ENCODE results near the gene PPFIA2. TPM values are rescaled to one million over a fixed set of nuclear protein-coding genes. Genes with fewer than 3 reads are reported as not detected.

PPFIA2 gene
- total RNA-seq (2021; ENCODE audit: unreplicated experiment) (not detected), Bru-seq, nascent RNA (percentile 5 among the genes with signal in this experiment), BruChase-seq, experiment 1, labeled RNA remaining after a 2-hour chase (percentile 4 among the genes with signal in this experiment), BruChase-seq, experiment 2, labeled RNA remaining after a 6-hour chase (percentile 3 among the genes with signal in this experiment)
- not detected for polyA plus RNA-seq (2012; ENCODE audit: insufficient read length)
- long read RNA-seq: 0 reads

DNA sequence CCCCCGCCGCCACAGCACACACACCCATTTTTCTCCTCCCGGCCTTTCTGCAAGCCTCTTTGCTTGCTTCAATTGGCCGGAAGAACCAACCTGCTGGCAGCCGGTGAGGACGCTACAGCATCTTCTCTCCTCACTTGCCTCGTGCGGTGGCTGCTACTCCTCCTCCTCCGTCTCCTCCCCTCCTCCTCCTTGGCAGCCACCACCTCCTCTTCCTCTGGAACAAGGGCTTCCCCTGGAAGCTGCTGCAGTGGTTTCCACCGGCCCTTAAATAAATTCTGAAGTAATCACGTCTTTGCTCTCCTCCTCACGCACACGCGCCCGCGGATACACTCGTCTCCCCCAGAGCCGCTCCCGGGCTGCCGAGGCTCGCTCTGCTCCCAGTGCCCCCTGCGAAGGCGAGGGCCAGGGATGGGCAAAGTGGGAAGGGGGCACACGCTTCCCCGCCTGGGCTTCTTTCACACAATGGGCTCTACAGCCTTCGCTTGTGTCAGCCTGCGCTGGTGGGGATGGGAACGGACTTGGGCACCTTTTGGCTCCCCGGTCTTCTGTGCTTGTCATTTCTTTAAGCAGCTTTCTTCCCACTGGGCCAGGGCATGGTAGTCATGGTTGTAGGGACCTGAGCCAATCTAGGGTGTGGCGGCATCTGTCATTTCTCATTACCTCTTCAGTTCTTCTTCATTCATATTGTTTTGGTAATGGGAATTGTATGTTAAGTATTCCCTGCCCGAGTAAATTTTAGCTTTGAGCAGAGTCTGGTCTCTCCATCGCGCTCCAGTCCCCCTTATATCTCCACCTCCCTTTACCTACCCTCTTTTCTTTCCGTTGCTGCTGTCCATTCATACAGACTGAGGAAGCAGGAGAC lies at the start of gene PPFIA2:
TSS of gene PPFIA2 (minus strand) at position 161 of the 862 bp plus-strand sequence.
- Histone ChIP-seq H3K27ac (ENCODE audit: low read length) (no peak within 1 kb of the TSS), H3K9me3 (ENCODE audit: control insufficient read depth, insufficient read depth, low read depth, low read length) (no peaks in the 10 kb centered on the region), H3K4me3 (ENCODE audit: low read depth in 2 of 2, low read length in 2 of 2) (peak within 1 kb of the TSS; percentile 35 to 56), H3K27me3 (ENCODE audit: control insufficient read depth, insufficient read depth, low read length) (peaks cover 19% of the 10 kb centered on the region), H3K36me3 (ENCODE audit: control insufficient read depth, insufficient read depth, low read length) (no peaks in the 10 kb centered on the region), H3K4me1 (ENCODE audit: control insufficient read depth, insufficient read depth, low read length) (no peaks in the 10 kb centered on the region)
- no peak for DNase-seq (ENCODE audit: low read depth, low spot score)
- CTCF ChIA-PET: no interaction called here
- no TSS peak for BruUV-seq (replicated peaks)
- POLR2A ChIA-PET: no interaction called here
- intact Hi-C loops (cut with micrococcal nuclease; ENCODE audit: unreplicated experiment) (no loop called here), in situ Hi-C loops (cut with HindIII; ENCODE audit: low pct_unique_long_range_greater_than_20kb, low sequenced_read_pairs) (no loop called here)
- TF ChIP-seq, protein P1, sequence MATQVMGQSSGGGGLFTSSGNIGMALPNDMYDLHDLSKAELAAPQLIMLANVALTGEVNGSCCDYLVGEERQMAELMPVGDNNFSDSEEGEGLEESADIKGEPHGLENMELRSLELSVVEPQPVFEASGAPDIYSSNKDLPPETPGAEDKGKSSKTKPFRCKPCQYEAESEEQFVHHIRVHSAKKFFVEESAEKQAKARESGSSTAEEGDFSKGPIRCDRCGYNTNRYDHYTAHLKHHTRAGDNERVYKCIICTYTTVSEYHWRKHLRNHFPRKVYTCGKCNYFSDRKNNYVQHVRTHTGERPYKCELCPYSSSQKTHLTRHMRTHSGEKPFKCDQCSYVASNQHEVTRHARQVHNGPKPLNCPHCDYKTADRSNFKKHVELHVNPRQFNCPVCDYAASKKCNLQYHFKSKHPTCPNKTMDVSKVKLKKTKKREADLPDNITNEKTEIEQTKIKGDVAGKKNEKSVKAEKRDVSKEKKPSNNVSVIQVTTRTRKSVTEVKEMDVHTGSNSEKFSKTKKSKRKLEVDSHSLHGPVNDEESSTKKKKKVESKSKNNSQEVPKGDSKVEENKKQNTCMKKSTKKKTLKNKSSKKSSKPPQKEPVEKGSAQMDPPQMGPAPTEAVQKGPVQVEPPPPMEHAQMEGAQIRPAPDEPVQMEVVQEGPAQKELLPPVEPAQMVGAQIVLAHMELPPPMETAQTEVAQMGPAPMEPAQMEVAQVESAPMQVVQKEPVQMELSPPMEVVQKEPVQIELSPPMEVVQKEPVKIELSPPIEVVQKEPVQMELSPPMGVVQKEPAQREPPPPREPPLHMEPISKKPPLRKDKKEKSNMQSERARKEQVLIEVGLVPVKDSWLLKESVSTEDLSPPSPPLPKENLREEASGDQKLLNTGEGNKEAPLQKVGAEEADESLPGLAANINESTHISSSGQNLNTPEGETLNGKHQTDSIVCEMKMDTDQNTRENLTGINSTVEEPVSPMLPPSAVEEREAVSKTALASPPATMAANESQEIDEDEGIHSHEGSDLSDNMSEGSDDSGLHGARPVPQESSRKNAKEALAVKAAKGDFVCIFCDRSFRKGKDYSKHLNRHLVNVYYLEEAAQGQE (IDR thresholded peaks at IDR 0.05; ENCODE audit: insufficient read depth in 1 of 2, low read depth in 2 of 2, low read length in 1 of 2): no peak
- no peak for TF ChIP-seq SIN3A (IDR thresholded peaks at IDR 0.05; ENCODE audit: borderline replicate concordance, insufficient read depth, low read depth, low read length)
- TF ChIP-seq POLR2AphosphoS5 (IDR thresholded peaks at IDR 0.05; ENCODE audit: low read depth, low read length): no peak
- TF ChIP-seq TCF7L2 (IDR thresholded peaks at IDR 0.05; ENCODE audit: low read depth, low read length): no peak
- TF ChIP-seq, protein P2, sequence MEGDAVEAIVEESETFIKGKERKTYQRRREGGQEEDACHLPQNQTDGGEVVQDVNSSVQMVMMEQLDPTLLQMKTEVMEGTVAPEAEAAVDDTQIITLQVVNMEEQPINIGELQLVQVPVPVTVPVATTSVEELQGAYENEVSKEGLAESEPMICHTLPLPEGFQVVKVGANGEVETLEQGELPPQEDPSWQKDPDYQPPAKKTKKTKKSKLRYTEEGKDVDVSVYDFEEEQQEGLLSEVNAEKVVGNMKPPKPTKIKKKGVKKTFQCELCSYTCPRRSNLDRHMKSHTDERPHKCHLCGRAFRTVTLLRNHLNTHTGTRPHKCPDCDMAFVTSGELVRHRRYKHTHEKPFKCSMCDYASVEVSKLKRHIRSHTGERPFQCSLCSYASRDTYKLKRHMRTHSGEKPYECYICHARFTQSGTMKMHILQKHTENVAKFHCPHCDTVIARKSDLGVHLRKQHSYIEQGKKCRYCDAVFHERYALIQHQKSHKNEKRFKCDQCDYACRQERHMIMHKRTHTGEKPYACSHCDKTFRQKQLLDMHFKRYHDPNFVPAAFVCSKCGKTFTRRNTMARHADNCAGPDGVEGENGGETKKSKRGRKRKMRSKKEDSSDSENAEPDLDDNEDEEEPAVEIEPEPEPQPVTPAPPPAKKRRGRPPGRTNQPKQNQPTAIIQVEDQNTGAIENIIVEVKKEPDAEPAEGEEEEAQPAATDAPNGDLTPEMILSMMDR (IDR thresholded peaks at IDR 0.05): no peak
- ATAC-seq: peak; percentile 77

DNA sequence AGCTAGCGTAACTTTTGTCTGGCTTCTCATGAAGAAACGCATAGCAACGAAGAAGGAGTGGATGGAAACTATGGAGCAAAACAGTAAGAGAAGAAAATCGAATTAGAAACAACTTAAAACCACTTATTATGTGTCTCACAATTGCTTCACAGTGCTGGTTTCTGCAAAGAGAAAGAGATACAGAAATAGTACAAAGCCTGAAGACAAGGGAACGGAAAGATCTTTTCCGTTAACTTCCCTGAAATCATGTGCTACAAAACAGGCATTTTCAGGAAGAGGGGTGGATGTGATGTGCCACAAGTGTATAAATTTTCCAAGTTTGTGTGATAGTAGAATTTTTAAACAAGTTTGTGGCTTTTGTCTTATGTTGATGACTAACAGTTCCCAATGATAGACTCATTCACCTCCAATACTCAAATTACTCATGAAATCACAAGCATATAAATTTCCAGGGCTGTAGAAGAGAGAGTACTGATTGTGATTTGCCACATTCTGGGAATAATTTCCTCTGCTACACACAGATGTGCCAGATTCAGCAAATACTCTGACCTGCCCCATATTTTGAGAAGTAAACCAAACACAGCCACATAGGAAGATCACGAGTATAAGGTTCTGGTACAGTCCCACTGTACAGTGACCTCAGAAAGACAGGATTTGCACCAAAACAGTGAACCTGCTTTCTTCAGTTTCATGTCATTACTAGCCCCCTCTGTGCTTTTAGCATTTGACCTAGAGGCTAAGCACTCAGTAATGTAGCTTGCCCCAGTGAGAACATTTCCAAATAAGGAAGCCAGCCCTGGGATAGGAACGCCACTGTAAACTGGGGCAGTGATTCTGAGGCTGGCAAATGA lies 41.4 kb upstream of the PPFIA2 start:
- Histone ChIP-seq H3K4me1 (ENCODE audit: control insufficient read depth, insufficient read depth, low read length) (no peaks in the 10 kb centered on the region), H3K9me3 (ENCODE audit: control insufficient read depth, insufficient read depth, low read depth, low read length) (no peaks in the 10 kb centered on the region), H3K36me3 (ENCODE audit: control insufficient read depth, insufficient read depth, low read length) (no peaks in the 10 kb centered on the region), H3K4me3 (ENCODE audit: low read depth in 2 of 2, low read length in 2 of 2) (no peak overlapping the region), H3K27me3 (ENCODE audit: control insufficient read depth, insufficient read depth, low read length) (no peaks in the 10 kb centered on the region), H3K27ac (ENCODE audit: low read length) (no peak overlapping the region)
- DNase-seq (ENCODE audit: low read depth, low spot score): no peak
- ATAC-seq: no peak
- in situ Hi-C loops (cut with HindIII; ENCODE audit: low pct_unique_long_range_greater_than_20kb, low sequenced_read_pairs) (no loop called here), intact Hi-C loops (cut with micrococcal nuclease; ENCODE audit: unreplicated experiment) (no loop called here)
- ChIA-PET POLR2A (no interaction called here), CTCF (no interaction called here)
- BruUV-seq (replicated peaks): no TSS peak
- TF ChIP-seq POLR2AphosphoS5 (IDR thresholded peaks at IDR 0.05; ENCODE audit: low read depth, low read length): no peak
- TF ChIP-seq, protein P1 (IDR thresholded peaks at IDR 0.05; ENCODE audit: insufficient read depth in 1 of 2, low read depth in 2 of 2, low read length in 1 of 2): no peak
- no peak for TF ChIP-seq SIN3A (IDR thresholded peaks at IDR 0.05; ENCODE audit: borderline replicate concordance, insufficient read depth, low read depth, low read length)
- TF ChIP-seq, protein P2 (IDR thresholded peaks at IDR 0.05): no peak
- TF ChIP-seq TCF7L2 (IDR thresholded peaks at IDR 0.05; ENCODE audit: low read depth, low read length): no peak

All from Panc1 (cell line).